GM13977 (cell line): ENCODE data around the gene POM121L2.
A peak's percentile ranks its signal among the peaks of the same experiment; 100 is the strongest.

Experiments used
- DNase-seq: peaks from one replicate; pipeline ENCODE4 v3.0.0; 2012; ENCODE audit warnings: low spot score
- in situ Hi-C: fragments of 300-500 bp; cut with MboI; formaldehyde crosslinking; loops from one replicate; pipeline ENCODE4 v1.12.0; 2022; ENCODE audit warnings: low sequenced_read_pairs, low pct_unique_long_range_greater_than_20kb, mixed read lengths, inconsistent platforms; ENCODE audit not compliant: unreplicated experiment
- TF ChIP-seq, protein P1 (sequence below): IDR thresholded peaks from 2 replicates; pipeline ENCODE4 v1.5.1; 2012; ENCODE audit warnings: mild to moderate bottlenecking, control low read depth; ENCODE audit not compliant: insufficient read depth; ENCODE audit errors: extremely low read depth, missing control alignments

Gene POM121L2

DNA sequence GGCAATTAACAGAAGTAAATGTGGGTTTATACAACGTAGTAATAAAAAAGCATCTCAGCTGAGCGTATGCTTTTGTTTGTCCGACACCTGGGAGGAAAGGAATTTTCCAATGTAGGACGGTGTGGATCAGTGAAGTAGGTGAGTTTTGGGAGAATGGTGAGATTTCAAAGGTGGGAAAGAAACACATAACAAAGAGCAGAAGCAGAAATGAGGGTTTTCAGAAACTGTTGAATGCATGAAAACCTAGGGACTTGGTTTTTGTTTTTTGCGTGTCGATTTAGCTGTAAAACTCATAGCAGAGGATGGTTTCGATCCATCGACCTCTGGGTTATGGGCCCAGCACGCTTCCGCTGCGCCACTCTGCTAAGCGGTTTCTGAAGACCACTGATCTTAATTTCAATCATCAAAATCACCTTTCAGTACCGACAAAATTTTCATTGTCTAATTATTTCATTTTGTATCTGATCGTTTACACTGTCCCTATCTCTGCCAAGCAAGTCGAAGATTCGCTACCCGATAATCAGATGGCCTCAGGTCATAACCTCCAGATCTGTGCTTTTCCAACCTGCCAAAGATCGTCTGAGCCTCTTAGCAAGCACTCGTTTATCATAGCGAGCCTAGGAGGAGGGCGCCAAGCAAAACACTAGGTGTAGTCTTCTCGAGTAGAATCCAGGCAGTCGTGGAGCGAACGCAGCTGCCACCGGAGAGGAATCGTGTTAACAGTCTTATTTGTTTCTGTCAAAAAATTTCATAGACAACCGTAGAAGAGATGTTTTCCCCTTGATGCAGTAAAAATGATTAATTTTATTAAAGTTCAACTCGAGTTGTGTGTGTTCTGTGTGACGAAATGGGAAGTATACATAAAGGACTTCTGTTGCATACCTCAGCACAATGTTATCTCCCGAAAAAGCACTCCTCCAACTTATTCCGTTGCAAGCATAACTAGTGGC is 20.9 kb upstream of the POM121L2 start:
- in situ Hi-C loops = no loop called here
- DNase-seq = peak; percentile 54
- TF ChIP-seq, protein P1, sequence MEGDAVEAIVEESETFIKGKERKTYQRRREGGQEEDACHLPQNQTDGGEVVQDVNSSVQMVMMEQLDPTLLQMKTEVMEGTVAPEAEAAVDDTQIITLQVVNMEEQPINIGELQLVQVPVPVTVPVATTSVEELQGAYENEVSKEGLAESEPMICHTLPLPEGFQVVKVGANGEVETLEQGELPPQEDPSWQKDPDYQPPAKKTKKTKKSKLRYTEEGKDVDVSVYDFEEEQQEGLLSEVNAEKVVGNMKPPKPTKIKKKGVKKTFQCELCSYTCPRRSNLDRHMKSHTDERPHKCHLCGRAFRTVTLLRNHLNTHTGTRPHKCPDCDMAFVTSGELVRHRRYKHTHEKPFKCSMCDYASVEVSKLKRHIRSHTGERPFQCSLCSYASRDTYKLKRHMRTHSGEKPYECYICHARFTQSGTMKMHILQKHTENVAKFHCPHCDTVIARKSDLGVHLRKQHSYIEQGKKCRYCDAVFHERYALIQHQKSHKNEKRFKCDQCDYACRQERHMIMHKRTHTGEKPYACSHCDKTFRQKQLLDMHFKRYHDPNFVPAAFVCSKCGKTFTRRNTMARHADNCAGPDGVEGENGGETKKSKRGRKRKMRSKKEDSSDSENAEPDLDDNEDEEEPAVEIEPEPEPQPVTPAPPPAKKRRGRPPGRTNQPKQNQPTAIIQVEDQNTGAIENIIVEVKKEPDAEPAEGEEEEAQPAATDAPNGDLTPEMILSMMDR = peak; percentile 2

DNA sequence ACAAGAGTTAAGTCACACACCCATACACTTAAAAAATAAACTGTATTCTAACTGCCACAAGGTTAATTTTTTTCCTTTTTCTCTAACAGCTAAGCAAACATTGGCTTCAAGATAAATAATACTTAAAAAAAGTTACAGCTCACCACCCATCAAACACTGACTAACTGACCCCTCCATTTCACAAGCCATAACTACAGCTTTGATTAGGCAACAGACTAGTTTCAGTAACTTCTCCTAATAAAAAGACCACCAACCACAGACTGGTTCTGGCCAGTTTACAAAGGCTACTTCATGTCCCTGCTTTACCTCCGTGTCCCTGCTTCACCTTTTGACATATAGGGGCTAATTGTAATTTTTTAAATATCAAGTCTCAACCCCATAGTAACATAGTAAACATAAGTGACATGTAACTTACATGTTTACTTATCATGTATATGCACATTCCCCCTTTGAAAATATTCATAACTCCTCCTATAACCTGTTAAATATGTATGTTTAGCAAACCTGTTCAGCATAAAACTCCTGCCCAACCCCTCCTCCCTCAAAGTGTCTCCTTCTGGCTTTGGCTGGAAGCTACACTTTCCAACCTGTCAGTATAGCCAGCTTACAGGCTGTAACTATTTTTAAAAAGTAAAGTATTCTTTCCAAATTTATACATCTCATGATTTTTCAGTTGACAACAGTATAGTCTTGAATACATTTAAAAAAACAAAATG is 15.1 kb upstream of the POM121L2 start:
- DNase-seq = no peak
- TF ChIP-seq, protein P1 = no peak
- in situ Hi-C loops = no loop called here

DNA sequence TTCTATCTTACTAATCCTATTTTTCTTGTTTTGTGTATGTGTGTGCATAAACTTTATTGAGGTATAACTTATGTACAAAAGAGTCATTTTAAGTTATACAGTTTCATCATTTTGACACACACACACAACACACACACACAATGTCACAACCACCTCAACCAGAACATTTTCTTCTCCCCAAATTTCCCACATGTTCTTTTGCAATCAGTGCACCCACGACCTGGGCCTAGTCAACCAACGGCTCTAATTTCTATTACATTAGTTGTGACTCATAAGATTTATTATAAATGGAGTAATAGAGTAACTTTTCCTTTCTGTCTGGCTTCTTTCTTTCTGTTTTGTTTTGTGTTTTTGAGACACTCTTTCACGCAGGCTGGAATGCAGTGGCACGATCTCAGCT is 9.8 kb upstream of the POM121L2 start:
- DNase-seq = no peak
- TF ChIP-seq, protein P1 = no peak
- in situ Hi-C loops = loop anchor here (25.0 kb wide), 2 partner anchors 290 to 440 kb away; no protein-coding TSS in a partner anchor

DNA sequence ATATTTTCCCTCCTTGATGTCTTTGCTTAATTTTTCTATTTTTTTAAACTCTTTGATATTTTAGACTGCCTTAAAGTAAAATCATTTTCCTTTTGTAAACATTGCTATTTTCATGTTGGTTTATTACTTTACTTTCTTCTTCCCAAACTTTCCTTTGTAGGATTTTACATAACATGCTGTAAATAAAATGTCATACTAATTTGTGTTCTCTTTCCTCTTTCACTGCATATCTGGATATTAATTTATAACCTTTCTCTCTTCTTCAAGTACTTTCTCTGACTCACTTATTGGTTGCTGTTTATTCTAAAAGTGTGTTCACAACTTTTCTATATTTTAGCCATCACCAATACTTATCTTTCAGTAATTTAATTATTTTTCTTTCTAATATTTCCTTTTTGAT is 9.3 kb upstream of the POM121L2 start:
- in situ Hi-C loops = loop anchor here (25.0 kb wide), 2 partner anchors 291 to 441 kb away; no protein-coding TSS in a partner anchor
- TF ChIP-seq, protein P1 = no peak

DNA sequence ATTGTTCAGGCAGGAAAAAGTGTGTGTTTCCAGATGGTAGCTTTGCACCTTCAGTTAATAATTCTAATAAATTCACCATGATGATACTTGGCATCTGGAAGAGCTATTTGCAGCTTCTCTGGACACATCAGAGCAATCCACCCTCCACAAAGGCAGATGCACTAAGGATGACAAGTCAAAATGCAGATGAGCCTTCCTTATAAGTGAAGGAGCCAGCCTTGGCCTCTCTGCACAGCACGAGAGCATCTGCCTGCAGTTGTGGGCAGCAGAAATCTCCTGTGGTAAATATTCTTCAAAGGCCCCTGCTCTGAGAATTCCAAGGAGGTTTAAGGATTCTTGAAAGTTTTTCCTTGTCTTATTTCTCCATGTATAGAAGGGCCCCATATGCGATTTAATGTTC is 6.9 kb upstream of the POM121L2 start:
- TF ChIP-seq, protein P1 = no peak
- no peak for DNase-seq
- in situ Hi-C loops = loop anchor here (25.0 kb wide), 2 partner anchors 293 to 443 kb away; no protein-coding TSS in a partner anchor

More for the DNA sequence above, 9.3 kb upstream of the POM121L2 start:
- no peak for DNase-seq

DNA sequence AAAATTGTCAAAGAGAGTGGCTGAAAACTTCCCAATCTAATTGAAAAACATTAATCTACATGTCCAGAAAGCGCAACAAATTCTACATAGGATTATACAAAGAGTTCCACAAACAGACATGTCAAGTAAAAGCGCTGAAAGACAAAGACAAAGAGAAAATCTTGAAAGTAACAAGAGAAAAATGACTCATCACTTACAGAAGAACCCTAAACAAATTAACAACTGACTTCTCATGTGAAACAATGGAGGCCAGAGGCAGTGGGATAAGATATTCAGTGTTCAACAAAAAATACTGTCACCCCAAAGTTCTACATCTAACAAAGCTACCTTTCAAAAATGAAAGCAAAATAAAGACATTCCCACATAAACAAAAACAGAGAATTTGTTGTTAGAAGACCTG is 2.0 kb upstream of the POM121L2 start:
- TF ChIP-seq, protein P1 = no peak
- in situ Hi-C loops = loop anchor here (25.0 kb wide), 2 partner anchors 298 to 448 kb away; no protein-coding TSS in a partner anchor

More for the DNA sequence above, 2.0 kb upstream of the POM121L2 start:
- DNase-seq = no peak
